Nephron (organoid): Measurements from ENCODE around the gene PRCD.

Source experiments
- H3K27ac Mint-ChIP-seq, 3 experiments: 2 replicates each; pipeline ENCODE4 v1.8.0; 2020; ENCODE audit warnings: mixed read lengths in 3 of 3, mild to moderate bottlenecking in 2 of 3, moderate library complexity in 1 of 3
- H3K27me3 Mint-ChIP-seq: 2 replicates; pipeline ENCODE4 v1.8.0; 2021; ENCODE audit warnings: low read depth, mild to moderate bottlenecking, moderate library complexity, mixed read lengths
- H3K36me3 Mint-ChIP-seq: 2 replicates; pipeline ENCODE4 v1.8.0; 2020; ENCODE audit warnings: low read depth, mixed read lengths
- H3K4me1 Mint-ChIP-seq: 2 replicates; pipeline ENCODE4 v1.8.0; 2020; ENCODE audit warnings: mixed read lengths
- H3K4me3 Mint-ChIP-seq, 3 experiments: 2 replicates each; pipeline ENCODE4 v1.8.0; 2020; ENCODE audit warnings: mild to moderate bottlenecking in 3 of 3, mixed read lengths in 3 of 3, moderate library complexity in 2 of 3
- H3K9me3 Mint-ChIP-seq: 2 replicates; pipeline ENCODE4 v1.8.0; 2020; ENCODE audit warnings: mixed read lengths
- CTCF ChIP-seq, 3 experiments: fragments of 200-600 bp; sonication (generic); IDR thresholded peaks; one replicate each; pipeline ENCODE4 v1.5.0; 2021; ENCODE audit warnings: antibody characterized with exemption in 3 of 3; ENCODE audit not compliant: unreplicated experiment in 3 of 3

PRCD gene

GRCh38 chr17:76539631-76540271 is at the start of gene PRCD:
TSS of gene PRCD (plus strand) at chr17:76540044. CDS start at chr17:76540142, 98 bp downstream.
- H3K4me3 Mint-ChIP-seq, result peak within 1 kb of the TSS; percentile 80 to 86 (median 86)
- no peaks in the 10 kb centered on the region for H3K36me3 Mint-ChIP-seq
- peaks cover 45% of the 10 kb centered on the region for H3K27me3 Mint-ChIP-seq
- no peak for TF ChIP-seq CTCF (IDR thresholded peaks at IDR 0.05; ENCODE audit: unreplicated experiment in 3 of 3)
- H3K9me3 Mint-ChIP-seq, result no peaks in the 10 kb centered on the region
- H3K4me1 Mint-ChIP-seq, result peaks cover 73% of the 10 kb centered on the region
- H3K27ac Mint-ChIP-seq, result peak within 1 kb of the TSS; percentile 70 to 92 (median 73)

- Mint-ChIP-seq H3K27me3 (peaks cover 10% of the 10 kb centered on the region), H3K4me3 (no peak overlapping the region), H3K9me3 (no peaks in the 10 kb centered on the region), H3K27ac (no peak overlapping the region), H3K36me3 (no peaks in the 10 kb centered on the region), H3K4me1 (peaks cover 12% of the 10 kb centered on the region)
- TF ChIP-seq CTCF (IDR thresholded peaks at IDR 0.05; ENCODE audit: unreplicated experiment in 3 of 3), result no peak
Observed at GRCh38 chr17:76490112-76490710, 49.6 kb upstream of the PRCD start.

- TF ChIP-seq CTCF (IDR thresholded peaks at IDR 0.05; ENCODE audit: unreplicated experiment in 3 of 3), result no peak
- no peak overlapping the region for H3K4me3 Mint-ChIP-seq
- no peaks in the 10 kb centered on the region for H3K36me3 Mint-ChIP-seq
- H3K9me3 Mint-ChIP-seq, result no peaks in the 10 kb centered on the region
- H3K27me3 Mint-ChIP-seq, result peaks cover 10% of the 10 kb centered on the region
- H3K4me1 Mint-ChIP-seq, result peaks cover 12% of the 10 kb centered on the region
- H3K27ac Mint-ChIP-seq, result no peak overlapping the region
Observed at GRCh38 chr17:76491271-76492122, 48.3 kb upstream of the PRCD start.

- Mint-ChIP-seq H3K27me3 (peaks cover 10% of the 10 kb centered on the region), H3K4me3 (no peak overlapping the region), H3K9me3 (no peaks in the 10 kb centered on the region), H3K27ac (peak overlapping the region; percentile 21 to 36 (median 33)), H3K4me1 (peaks cover 12% of the 10 kb centered on the region), H3K36me3 (no peaks in the 10 kb centered on the region)
- TF ChIP-seq CTCF (IDR thresholded peaks at IDR 0.05; ENCODE audit: unreplicated experiment in 3 of 3), result no peak
Observed at GRCh38 chr17:76492123-76492988, 47.5 kb upstream of the PRCD start.

- TF ChIP-seq CTCF (IDR thresholded peaks at IDR 0.05; ENCODE audit: unreplicated experiment in 3 of 3), result no peak
Observed at GRCh38 chr17:76492989-76493501, 46.8 kb upstream of the PRCD start.

More at GRCh38 chr17:76492989-76493501, 46.8 kb upstream of the PRCD start:
- peak overlapping the region in 2 of 3 experiments; percentile 21 to 33 for H3K27ac Mint-ChIP-seq
- no peaks in the 10 kb centered on the region for H3K36me3 Mint-ChIP-seq
- no peaks in the 10 kb centered on the region for H3K9me3 Mint-ChIP-seq
- peaks cover 13% of the 10 kb centered on the region for H3K27me3 Mint-ChIP-seq
- no peak overlapping the region for H3K4me3 Mint-ChIP-seq
- H3K4me1 Mint-ChIP-seq, result peaks cover 15% of the 10 kb centered on the region
